ENCODE results near the gene MAPK9.

DNA sequence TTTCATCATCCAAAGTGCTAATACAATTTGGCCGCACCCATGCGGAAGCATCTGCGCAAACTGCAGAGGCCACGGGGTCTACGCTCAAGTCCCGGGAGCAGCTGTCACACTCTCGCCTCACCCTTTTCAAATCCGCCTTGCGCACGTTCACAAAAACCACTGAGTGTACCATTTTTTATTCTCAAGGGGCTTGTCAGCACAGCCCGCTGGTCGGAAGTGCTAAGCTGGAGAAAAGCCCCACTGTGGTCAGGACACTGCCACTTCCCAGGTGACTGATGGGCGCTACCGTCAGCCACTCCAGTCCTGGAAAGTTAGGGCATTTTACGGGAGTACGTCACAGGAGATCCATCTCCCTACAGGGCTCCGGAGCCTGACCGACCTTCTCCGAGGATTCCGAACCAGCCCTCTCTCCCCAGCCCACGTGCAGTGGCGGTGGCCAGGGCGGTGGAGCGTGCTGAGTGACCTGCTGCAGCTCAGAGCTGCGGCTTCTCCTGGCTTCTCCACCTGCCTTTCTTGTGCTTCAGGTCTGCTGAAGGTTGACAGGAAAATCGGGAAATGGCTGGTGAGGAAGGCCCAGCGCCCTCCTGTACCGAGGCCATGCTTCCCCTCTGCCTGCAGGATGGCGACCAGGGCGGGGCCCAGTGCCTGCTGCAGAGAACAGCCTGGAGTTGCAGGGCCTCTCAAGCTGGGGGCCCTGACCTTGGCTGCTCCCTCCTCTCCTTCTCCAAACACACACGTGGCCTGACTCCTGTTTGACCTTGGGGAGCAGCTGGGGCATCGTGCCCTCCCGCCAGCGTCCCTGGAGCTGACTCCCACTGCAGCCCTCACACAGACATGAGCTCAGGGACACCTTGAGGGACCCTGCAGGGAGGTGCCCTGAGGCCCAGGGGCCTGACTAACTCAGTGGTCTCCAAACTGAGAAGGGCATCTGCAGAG is 97.2 kb downstream of the MAPK9 start:
- TF ChIP-seq TAF1 (IDR thresholded peaks at IDR 0.05; ENCODE audit: borderline replicate concordance, insufficient read depth, low read length) (no peak), SIN3A (IDR thresholded peaks at IDR 0.05; ENCODE audit: borderline replicate concordance, insufficient read depth, low read length) (no peak), POLR2AphosphoS5 (IDR thresholded peaks at IDR 0.05; ENCODE audit: low read depth, low read length) (no peak), FOXP2 (optimal IDR thresholded peaks at IDR 0.05; ENCODE audit: borderline replicate concordance, extremely low read depth, extremely low read length, insufficient read depth) (no peak)
- TF ChIP-seq, protein P1, sequence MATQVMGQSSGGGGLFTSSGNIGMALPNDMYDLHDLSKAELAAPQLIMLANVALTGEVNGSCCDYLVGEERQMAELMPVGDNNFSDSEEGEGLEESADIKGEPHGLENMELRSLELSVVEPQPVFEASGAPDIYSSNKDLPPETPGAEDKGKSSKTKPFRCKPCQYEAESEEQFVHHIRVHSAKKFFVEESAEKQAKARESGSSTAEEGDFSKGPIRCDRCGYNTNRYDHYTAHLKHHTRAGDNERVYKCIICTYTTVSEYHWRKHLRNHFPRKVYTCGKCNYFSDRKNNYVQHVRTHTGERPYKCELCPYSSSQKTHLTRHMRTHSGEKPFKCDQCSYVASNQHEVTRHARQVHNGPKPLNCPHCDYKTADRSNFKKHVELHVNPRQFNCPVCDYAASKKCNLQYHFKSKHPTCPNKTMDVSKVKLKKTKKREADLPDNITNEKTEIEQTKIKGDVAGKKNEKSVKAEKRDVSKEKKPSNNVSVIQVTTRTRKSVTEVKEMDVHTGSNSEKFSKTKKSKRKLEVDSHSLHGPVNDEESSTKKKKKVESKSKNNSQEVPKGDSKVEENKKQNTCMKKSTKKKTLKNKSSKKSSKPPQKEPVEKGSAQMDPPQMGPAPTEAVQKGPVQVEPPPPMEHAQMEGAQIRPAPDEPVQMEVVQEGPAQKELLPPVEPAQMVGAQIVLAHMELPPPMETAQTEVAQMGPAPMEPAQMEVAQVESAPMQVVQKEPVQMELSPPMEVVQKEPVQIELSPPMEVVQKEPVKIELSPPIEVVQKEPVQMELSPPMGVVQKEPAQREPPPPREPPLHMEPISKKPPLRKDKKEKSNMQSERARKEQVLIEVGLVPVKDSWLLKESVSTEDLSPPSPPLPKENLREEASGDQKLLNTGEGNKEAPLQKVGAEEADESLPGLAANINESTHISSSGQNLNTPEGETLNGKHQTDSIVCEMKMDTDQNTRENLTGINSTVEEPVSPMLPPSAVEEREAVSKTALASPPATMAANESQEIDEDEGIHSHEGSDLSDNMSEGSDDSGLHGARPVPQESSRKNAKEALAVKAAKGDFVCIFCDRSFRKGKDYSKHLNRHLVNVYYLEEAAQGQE (IDR thresholded peaks at IDR 0.05; ENCODE audit: insufficient read depth in 1 of 2, low read depth in 2 of 2, low read length in 2 of 2), result no peak

Data from PFSK-1 (cell line).